Keratinocyte (primary cell): ENCODE results near the gene NTN1. TPM values are rescaled to one million over a fixed set of nuclear protein-coding genes. Genes with fewer than 3 reads are reported as not detected.

Experiments used
- DNase-seq: peaks from one replicate; pipeline ENCODE4 v3.0.0-alpha.2; 2011; ENCODE audit warnings: low read depth, missing footprints, low spot score
- FAIRE-seq: peaks from 2 replicates; lab custom pipeline; 2011; peaks lifted over from hg19 to GRCh38; lab: Jason Lieb, UNC
- H2AFZ ChIP-seq: 2 replicates; pipeline ENCODE4 v1.6.0; 2012; ENCODE audit warnings: low read length, control low read depth, inconsistent platforms; ENCODE audit not compliant: control insufficient read depth
- H3K27ac ChIP-seq: 2 replicates; pipeline ENCODE4 v1.5.1; 2011; ENCODE audit warnings: low read length; ENCODE audit not compliant: control insufficient read depth, insufficient read depth
- H3K27me3 ChIP-seq: 3 replicates; pipeline ENCODE4 v1.6.0; 2011; ENCODE audit warnings: low read length; ENCODE audit not compliant: control insufficient read depth, insufficient read depth; ENCODE audit errors: extremely low read depth
- H3K36me3 ChIP-seq, 2 experiments: 2 replicates in 1 of 2; 3 replicates in 1 of 2; pipeline ENCODE4 v1.5.1; 2011; ENCODE audit warnings: low read length in 2 of 2, mild to moderate bottlenecking in 1 of 2; ENCODE audit not compliant: control insufficient read depth in 2 of 2, insufficient read depth in 2 of 2; ENCODE audit errors: extremely low read depth in 1 of 2
- H3K4me1 ChIP-seq: 3 replicates; pipeline ENCODE4 v1.5.1; 2011; ENCODE audit warnings: low read length; ENCODE audit not compliant: control insufficient read depth, insufficient read depth; ENCODE audit errors: extremely low read depth
- H3K4me2 ChIP-seq: 3 replicates; pipeline ENCODE4 v1.6.0; 2011; ENCODE audit warnings: low read depth, low read length; ENCODE audit not compliant: control insufficient read depth, insufficient read depth; ENCODE audit errors: extremely low read depth
- H3K4me3 ChIP-seq, 3 experiments: fragments of 200-600 bp in 1 of 3; sonication (generic) in 1 of 3; 2 replicates in 2 of 3; 3 replicates in 1 of 3; pipeline ENCODE4 v1.5.1; 2011 to 2016; ENCODE audit warnings: low read length in 3 of 3, mild to moderate bottlenecking in 3 of 3, control low read depth in 2 of 3, inconsistent platforms in 1 of 3, low read depth in 1 of 3, mixed read lengths in 1 of 3, mixed run types in 1 of 3, moderate library complexity in 1 of 3; ENCODE audit not compliant: control insufficient read depth in 2 of 3, insufficient read depth in 2 of 3; ENCODE audit errors: extremely low read depth in 1 of 3
- H3K79me2 ChIP-seq: 2 replicates; pipeline ENCODE4 v1.6.0; 2012; ENCODE audit warnings: low read length; ENCODE audit not compliant: control insufficient read depth, insufficient read depth
- H3K9ac ChIP-seq: 3 replicates; pipeline ENCODE4 v1.6.0; 2011; ENCODE audit warnings: low read length; ENCODE audit not compliant: control insufficient read depth, insufficient read depth; ENCODE audit errors: extremely low read depth
- H3K9me1 ChIP-seq: 3 replicates; pipeline ENCODE4 v1.6.0; 2011; ENCODE audit warnings: low read length; ENCODE audit not compliant: control insufficient read depth, insufficient read depth; ENCODE audit errors: extremely low read depth
- H3K9me3 ChIP-seq: 2 replicates; pipeline ENCODE4 v1.5.1; 2012; ENCODE audit warnings: low read depth, low read length; ENCODE audit not compliant: control insufficient read depth
- H4K20me1 ChIP-seq: 3 replicates; pipeline ENCODE4 v1.6.0; 2011; ENCODE audit warnings: low read length; ENCODE audit not compliant: control insufficient read depth, insufficient read depth; ENCODE audit errors: extremely low read depth
- EZH2 ChIP-seq: IDR thresholded peaks from one replicate; pipeline ENCODE4 v1.6.1; 2012; ENCODE audit warnings: inconsistent platforms, mild to moderate bottlenecking, low read length, moderate library complexity
- dilution Hi-C: fragments of 300-500 bp; cut with MboI; formaldehyde crosslinking; loops from one replicate; pipeline ENCODE4 v1.7.0; 2020; ENCODE audit warnings: low sequenced_read_pairs; ENCODE audit not compliant: extremely low pct_ligation_motif_present
- polyA minus RNA-seq, 3 experiments: library from RNA; depleted of rRNA, polyadenylated mRNA; stranded (reverse); fragments of >200 nt; gene quantifications; 1 replicate in 1 of 3; 2 replicates in 1 of 3; 3 replicates in 1 of 3; pipeline ENCODE4 v1.2.3, GENCODE V29; 2011
- polyA plus RNA-seq, 5 experiments: library from polyadenylated mRNA; depleted of rRNA in 3 of 5; stranded (reverse) in 3 of 5; stranded (forward) in 1 of 5; unstranded in 1 of 5; fragments of >200 nt; gene quantifications; 1 replicate in 1 of 5; 2 replicates in 3 of 5; 3 replicates in 1 of 5; pipeline versions ENCODE4 v1.2.1 to v1.2.3, GENCODE V29; 2011 to 2012; ENCODE audit warnings: missing spikeins in 2 of 5, low read depth in 1 of 5, low replicate concordance in 1 of 5
- TF ChIP-seq, protein P1 (sequence below), 3 experiments: IDR thresholded peaks in 1 of 3; conservative IDR thresholded peaks in 1 of 3; optimal IDR thresholded peaks in 1 of 3; 2 replicates in 2 of 3; 3 replicates in 1 of 3; pipeline versions ENCODE3 to v1.5.1; 2011; ENCODE audit warnings: low read length in 3 of 3, mild to moderate bottlenecking in 3 of 3, moderate library complexity in 2 of 3, control low read depth in 1 of 3, inconsistent platforms in 1 of 3; ENCODE audit not compliant: insufficient read depth in 2 of 3; ENCODE audit errors: extremely low read depth in 1 of 3

The NTN1 gene
- polyA plus RNA-seq (0.10 to 0.29 TPM (median 0.28 TPM) in 3 replicates), polyA minus RNA-seq (0.03 to 0.36 TPM (median 0.13 TPM) in 3 replicates)
- not detected for polyA plus RNA-seq (2011; ENCODE audit: low read depth)
- 0.07 and 0.10 TPM in 2 replicates for polyA plus RNA-seq (2011; cell fraction: cytosol; rRNA removed)
- 0.47 and 0.53 TPM in 2 replicates for polyA plus RNA-seq (2011; cell fraction: nucleus; rRNA removed)
- polyA plus RNA-seq (2012; ENCODE audit: low replicate concordance) = 0.16 and 0.36 TPM in 2 replicates
- not detected for polyA minus RNA-seq (2011; cell fraction: cytosol; rRNA and poly(A)+ RNA removed)
- 0.63 and 1.0 TPM in 2 replicates for polyA minus RNA-seq (2011; cell fraction: nucleus; rRNA and poly(A)+ RNA removed)

DNA sequence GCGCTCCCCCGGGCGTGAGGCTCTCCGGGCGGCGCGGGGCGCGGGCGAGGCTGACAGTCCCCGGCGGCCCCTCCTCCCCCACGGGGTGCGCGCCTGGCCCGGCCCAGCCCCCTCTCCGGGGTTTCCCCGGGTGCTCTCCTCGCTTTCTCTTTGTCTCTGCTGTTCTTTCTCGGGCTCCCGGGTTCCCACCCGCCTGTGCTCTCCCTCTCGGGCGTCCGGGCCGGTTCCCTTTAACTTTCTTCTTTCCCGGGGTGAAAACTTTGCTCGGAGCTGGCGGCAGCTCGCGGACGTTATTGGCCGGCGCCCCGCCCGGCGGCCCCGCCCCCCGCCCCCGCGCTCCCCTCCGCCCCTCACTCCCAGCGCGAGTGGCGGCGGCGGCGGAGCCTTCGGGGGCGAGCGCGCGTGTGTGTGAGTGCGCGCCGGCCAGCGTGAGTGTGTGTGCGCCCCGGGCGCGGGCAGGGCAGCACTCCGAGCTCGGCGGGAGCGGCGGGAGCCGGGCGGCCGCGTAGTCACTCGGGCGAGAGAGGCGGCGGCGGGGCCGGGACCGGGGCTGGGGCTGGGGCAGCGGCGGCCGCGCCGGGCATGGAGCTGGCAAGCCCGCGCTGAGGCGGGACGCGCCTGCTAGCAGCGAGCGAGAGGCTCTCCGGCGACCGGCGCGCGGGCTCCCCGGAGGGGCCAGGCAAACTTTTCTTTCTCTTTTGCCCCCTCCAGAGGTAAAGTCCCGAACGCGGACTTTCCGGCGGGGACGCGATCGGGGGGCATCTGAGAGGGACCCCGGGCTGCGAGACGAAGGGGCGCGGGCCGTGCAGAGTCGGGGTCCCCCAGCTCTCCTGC, at the start of gene NTN1:
TSS of gene NTN1 (plus strand) at position 353 of the 834 bp plus-strand sequence. CDS start 864 bp downstream, outside the sequence.
- Histone ChIP-seq H3K9me3 (no peaks in the 10 kb centered on the region), H3K4me3 (peak within 1 kb of the TSS; percentile 41 to 61 (median 43)), H3K27ac (no peak within 1 kb of the TSS), H3K79me2 (no peaks in the 10 kb centered on the region), H3K9ac (no peak within 1 kb of the TSS), H3K36me3 (no peaks in the 10 kb centered on the region), H3K27me3 (peaks cover 63% of the 10 kb centered on the region), H3K9me1 (no peaks in the 10 kb centered on the region), H4K20me1 (no peaks in the 10 kb centered on the region), H3K4me1 (peaks cover 2% of the 10 kb centered on the region), H2AFZ (no peak within 1 kb of the TSS), H3K4me2 (peak within 1 kb of the TSS; percentile 54)
- FAIRE-seq = no peak
- DNase-seq = no peak
- dilution Hi-C loops = no loop called here
- TF ChIP-seq, protein P1, sequence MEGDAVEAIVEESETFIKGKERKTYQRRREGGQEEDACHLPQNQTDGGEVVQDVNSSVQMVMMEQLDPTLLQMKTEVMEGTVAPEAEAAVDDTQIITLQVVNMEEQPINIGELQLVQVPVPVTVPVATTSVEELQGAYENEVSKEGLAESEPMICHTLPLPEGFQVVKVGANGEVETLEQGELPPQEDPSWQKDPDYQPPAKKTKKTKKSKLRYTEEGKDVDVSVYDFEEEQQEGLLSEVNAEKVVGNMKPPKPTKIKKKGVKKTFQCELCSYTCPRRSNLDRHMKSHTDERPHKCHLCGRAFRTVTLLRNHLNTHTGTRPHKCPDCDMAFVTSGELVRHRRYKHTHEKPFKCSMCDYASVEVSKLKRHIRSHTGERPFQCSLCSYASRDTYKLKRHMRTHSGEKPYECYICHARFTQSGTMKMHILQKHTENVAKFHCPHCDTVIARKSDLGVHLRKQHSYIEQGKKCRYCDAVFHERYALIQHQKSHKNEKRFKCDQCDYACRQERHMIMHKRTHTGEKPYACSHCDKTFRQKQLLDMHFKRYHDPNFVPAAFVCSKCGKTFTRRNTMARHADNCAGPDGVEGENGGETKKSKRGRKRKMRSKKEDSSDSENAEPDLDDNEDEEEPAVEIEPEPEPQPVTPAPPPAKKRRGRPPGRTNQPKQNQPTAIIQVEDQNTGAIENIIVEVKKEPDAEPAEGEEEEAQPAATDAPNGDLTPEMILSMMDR (optimal IDR thresholded peaks at IDR 0.05 in 1 of 3, IDR thresholded peaks at IDR 0.05 in 1 of 3, conservative IDR thresholded peaks at IDR 0.05 in 1 of 3; ENCODE audit: extremely low read depth in 1 of 3, insufficient read depth in 2 of 3, low read length in 3 of 3) = no peak
- TF ChIP-seq EZH2 = no peak

DNA sequence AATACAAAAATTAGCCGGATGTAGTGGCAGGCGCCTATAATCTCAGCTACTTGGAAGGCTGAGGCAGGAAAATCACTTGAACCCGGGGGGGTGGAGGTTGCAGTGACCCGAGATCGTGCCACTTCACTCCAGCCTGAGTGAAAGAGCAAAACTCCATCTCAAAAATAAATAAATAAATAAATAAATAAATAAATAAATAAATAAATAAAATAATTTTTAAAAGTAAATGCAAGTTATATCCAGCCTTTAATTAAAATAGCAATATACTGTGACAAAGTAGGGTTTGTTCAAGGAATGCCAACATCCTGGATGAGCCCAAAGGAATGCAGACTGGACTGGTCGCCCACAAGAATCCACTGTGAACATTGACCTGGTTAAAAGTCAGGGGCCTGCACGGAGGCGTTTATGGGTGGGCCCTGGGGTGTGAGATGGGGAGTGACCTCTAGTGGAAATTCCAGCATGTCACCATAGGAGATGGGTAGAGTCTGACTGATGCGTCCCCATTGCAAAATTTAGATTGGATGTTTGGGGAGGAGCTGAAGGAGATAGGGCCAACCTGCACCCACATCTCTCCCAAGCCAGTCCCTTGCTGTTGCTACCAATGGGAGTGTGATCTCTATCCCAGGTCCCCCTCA, 46.1 kb upstream of the NTN1 start:
- Histone ChIP-seq H2AFZ (no peak overlapping the region), H3K4me2 (no peak overlapping the region), H3K79me2 (no peaks in the 10 kb centered on the region), H3K4me1 (no peaks in the 10 kb centered on the region), H3K9me1 (no peaks in the 10 kb centered on the region), H3K4me3 (no peak overlapping the region), H3K9ac (no peak overlapping the region), H4K20me1 (no peaks in the 10 kb centered on the region), H3K9me3 (no peaks in the 10 kb centered on the region), H3K27ac (no peak overlapping the region), H3K36me3 (no peaks in the 10 kb centered on the region), H3K27me3 (no peaks in the 10 kb centered on the region)
- DNase-seq = no peak
- dilution Hi-C loops = no loop called here
- FAIRE-seq = no peak
- TF ChIP-seq EZH2 = no peak
- TF ChIP-seq, protein P1 (optimal IDR thresholded peaks at IDR 0.05 in 1 of 3, IDR thresholded peaks at IDR 0.05 in 1 of 3, conservative IDR thresholded peaks at IDR 0.05 in 1 of 3; ENCODE audit: extremely low read depth in 1 of 3, insufficient read depth in 2 of 3, low read length in 3 of 3) = no peak
